ENCODE data around the gene CELSR2. TPM values are rescaled to one million over a fixed set of nuclear protein-coding genes. Genes with fewer than 3 reads are reported as not detected.

Gene CELSR2
- total RNA-seq, 6 experiments from 2014 or later: 1.3 to 3.3 (median 3.0) TPM

DNA sequence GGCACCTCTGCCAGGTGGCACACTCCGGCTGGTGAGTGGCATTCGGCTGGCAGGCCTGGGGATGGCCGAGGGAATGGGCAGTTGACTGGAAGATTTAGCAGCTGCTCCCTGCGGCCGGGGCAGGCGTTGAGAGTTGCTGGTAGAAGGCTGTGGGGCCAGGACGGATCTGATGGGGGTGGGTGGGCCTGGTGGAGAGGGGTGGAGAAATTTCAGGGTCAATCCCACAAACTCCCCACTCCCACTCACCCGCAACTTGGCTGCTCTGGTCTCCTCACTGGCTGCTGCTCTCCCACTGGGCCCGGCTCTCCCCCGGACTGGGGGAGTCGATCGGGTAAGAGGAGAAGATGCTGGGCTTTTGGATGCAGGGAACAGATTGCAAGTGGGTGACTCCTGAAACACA lies 31.5 kb downstream of the CELSR2 start:
- Histone ChIP-seq H3K27me3 (no peaks in the 10 kb centered on the region), H3K36me3 (no peaks in the 10 kb centered on the region), H3K4me1 (peaks cover 0 to 39% (median 12%) of the 10 kb centered on the region in 4 donors), H3K9me3 (no peaks in the 10 kb centered on the region), H3K27ac (no peak overlapping the region), H3K4me3 (no peak overlapping the region)
- intact Hi-C loops (cut with DNase I): no loop called here
- no CpG with 5 or more reads among the region's 12 CpGs for WGBS (ENCODE audit: insufficient coverage, low coverage, low lambda C conversion rate, missing lambda C conversion rate)
- TF ChIP-seq, protein P1, sequence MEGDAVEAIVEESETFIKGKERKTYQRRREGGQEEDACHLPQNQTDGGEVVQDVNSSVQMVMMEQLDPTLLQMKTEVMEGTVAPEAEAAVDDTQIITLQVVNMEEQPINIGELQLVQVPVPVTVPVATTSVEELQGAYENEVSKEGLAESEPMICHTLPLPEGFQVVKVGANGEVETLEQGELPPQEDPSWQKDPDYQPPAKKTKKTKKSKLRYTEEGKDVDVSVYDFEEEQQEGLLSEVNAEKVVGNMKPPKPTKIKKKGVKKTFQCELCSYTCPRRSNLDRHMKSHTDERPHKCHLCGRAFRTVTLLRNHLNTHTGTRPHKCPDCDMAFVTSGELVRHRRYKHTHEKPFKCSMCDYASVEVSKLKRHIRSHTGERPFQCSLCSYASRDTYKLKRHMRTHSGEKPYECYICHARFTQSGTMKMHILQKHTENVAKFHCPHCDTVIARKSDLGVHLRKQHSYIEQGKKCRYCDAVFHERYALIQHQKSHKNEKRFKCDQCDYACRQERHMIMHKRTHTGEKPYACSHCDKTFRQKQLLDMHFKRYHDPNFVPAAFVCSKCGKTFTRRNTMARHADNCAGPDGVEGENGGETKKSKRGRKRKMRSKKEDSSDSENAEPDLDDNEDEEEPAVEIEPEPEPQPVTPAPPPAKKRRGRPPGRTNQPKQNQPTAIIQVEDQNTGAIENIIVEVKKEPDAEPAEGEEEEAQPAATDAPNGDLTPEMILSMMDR (IDR thresholded peaks at IDR 0.05): no peak
- no peak for TF ChIP-seq POLR2A (IDR thresholded peaks at IDR 0.05)
- ATAC-seq: no peak
- no peak for DNase-seq

DNA sequence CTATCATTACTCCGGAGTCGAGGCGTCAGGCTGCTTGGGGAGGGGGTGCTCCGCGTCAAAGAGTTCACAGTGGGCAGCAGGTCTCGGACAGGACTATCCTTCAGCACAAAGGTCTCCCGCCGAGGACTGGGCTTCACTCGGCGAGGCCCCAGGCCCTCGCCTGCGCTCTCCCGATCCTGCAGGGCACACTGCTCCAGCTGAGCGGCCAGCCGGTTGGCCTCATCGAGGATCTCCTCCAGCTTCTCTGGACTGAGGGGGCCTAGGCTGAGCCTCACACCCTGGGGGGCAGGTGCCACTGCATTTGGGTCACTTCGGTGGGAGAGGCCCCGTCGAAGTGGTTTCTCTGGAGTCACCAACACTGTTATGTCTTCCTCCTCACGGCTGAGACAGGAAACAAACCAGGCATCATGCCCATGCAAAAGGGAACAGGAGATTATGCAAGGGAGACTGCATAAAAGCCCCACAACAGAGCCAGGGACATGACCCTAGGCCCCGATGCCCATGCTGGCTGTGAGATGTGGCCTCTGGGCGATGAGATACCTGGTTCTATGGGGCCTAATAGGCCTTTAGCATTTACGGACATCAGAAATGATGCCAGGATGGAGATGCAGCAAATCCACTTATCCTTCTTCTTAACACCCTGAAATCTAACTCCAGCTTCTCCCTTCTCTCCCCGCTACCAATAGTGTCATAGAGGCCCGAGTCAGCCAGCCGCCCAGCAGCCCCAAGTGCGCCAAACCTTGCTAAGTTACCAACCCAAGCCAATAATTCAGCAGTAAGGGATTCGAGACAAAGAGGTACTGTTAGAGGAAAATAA lies 32.5 kb downstream of the CELSR2 start:
- DNase-seq (no peak), ATAC-seq (no peak)
- Histone ChIP-seq H3K9me3 (no peaks in the 10 kb centered on the region), H3K4me1 (peaks cover 0 to 29% (median 11%) of the 10 kb centered on the region in 4 donors), H3K36me3 (no peaks in the 10 kb centered on the region), H3K27me3 (no peaks in the 10 kb centered on the region), H3K4me3 (no peak overlapping the region), H3K27ac (no peak overlapping the region)
- intact Hi-C loops (cut with DNase I): no loop called here
- TF ChIP-seq, protein P1 (IDR thresholded peaks at IDR 0.05): no peak
- no peak for TF ChIP-seq POLR2A (IDR thresholded peaks at IDR 0.05)
- WGBS (ENCODE audit: insufficient coverage, low coverage, low lambda C conversion rate, missing lambda C conversion rate): 62% methylated on average over 21 of the region's 28 CpGs

GRCh38 chr1:109282497-109282951 lies 33.2 kb downstream of the CELSR2 start:
- DNase-seq (no peak), ATAC-seq (no peak)
- Histone ChIP-seq H3K9me3 (no peaks in the 10 kb centered on the region), H3K36me3 (no peaks in the 10 kb centered on the region), H3K4me3 (peak overlapping the region; percentile 63 to 79 (median 68)), H3K27me3 (no peaks in the 10 kb centered on the region), H3K4me1 (peaks cover 0 to 22% (median 8%) of the 10 kb centered on the region in 4 donors), H3K27ac (peak overlapping the region in 2 of 3 donors; percentile 25 to 89)
- intact Hi-C loops (cut with DNase I): no loop called here
- TF ChIP-seq, protein P1 (IDR thresholded peaks at IDR 0.05): no peak
- TF ChIP-seq POLR2A (IDR thresholded peaks at IDR 0.05): no peak
- WGBS (ENCODE audit: insufficient coverage, low coverage, low lambda C conversion rate, missing lambda C conversion rate): 9% methylated on average over 9 of the region's 10 CpGs

DNA sequence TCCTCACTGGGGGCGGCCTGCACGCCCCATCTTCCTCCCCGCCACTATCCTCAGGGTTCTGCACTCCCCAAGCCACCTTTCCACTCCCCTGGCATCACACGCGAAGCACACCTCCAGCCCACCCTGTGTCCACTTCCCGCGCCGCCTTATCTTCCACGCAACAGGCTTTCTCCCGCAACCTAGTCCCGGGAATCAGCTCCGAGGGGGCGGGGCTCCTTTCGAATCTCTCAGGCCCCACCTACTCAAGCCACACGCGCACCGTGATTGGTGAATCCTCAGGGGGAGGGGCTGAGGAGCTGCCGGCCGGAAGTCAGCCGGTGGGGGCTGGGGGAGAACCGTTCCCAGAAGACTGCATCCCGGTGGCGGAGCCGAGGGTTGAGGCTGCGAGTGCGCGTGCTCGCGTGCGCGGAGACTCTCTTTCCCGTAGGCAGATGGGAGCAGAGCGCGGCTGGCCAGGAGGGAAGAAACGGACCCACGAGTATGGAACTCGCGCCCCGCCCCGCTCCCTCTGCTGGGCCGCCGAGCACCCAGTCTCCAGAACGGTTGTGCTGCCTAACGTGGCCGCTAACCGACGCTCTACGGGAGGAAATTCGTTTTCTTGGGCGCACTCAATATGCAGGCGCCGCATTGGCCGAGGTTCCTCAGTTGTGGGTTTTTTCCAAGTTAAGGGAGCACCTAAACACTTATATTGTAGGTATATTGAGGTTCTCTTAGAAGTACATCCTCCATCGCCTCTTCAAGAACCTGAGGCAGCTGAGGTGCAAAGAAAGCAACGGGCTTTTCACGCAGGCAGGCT lies 33.8 kb downstream of the CELSR2 start, which contains the start of gene PSRC1:
TSS of gene PSRC1 (minus strand) at position 194 of the 796 bp plus-strand sequence.
- 1% methylated on average over 17 of the region's 56 CpGs for WGBS (ENCODE audit: insufficient coverage, low coverage, low lambda C conversion rate, missing lambda C conversion rate)
- H3K27ac ChIP-seq: peak within 1 kb of the TSS; percentile 82 to 89 (median 87)
- H3K36me3 ChIP-seq: no peaks in the 10 kb centered on the region
- TF ChIP-seq, protein P1 (IDR thresholded peaks at IDR 0.05): peak; percentile 39 to 48 (median 42)
- TF ChIP-seq POLR2A (IDR thresholded peaks at IDR 0.05): peak; percentile 85
- DNase-seq (peak; percentile 97 to 98 (median 98)), ATAC-seq (peak; percentile 99 to 100 (median 99))
- H3K4me1 ChIP-seq: peaks cover 0 to 16% (median 4%) of the 10 kb centered on the region in 4 donors
- H3K9me3 ChIP-seq: no peaks in the 10 kb centered on the region
- intact Hi-C loops (cut with DNase I): no loop called here
- H3K4me3 ChIP-seq: peak within 1 kb of the TSS; percentile 63 to 79 (median 68)
- H3K27me3 ChIP-seq: no peaks in the 10 kb centered on the region

Measured in right lobe of liver (tissue), 6 donors.